Neuronal stem cell (in vitro differentiated cells): ENCODE data around the gene WFDC1.

Experiments
- DNase-seq: peaks from one replicate; pipeline ENCODE4 v3.0.0-alpha.2; 2013; ENCODE audit warnings: low spot score
- H2AFZ ChIP-seq: one replicate; pipeline ENCODE4 v1.6.1; 2013; ENCODE audit warnings: mild to moderate bottlenecking, low read length, inconsistent platforms
- H2AK5ac ChIP-seq: 2 replicates; pipeline ENCODE4 v1.6.1; 2013; ENCODE audit warnings: low read depth, mild to moderate bottlenecking, inconsistent platforms, low read length, moderate library complexity, mixed read lengths
- H2BK120ac ChIP-seq: 2 replicates; pipeline ENCODE4 v1.6.1; 2013; ENCODE audit warnings: low read depth, mild to moderate bottlenecking, inconsistent platforms, low read length, moderate library complexity, mixed read lengths
- H2BK12ac ChIP-seq: one replicate; pipeline ENCODE4 v1.6.1; 2013; ENCODE audit warnings: low read length, inconsistent platforms
- H2BK15ac ChIP-seq: 2 replicates; pipeline ENCODE4 v1.6.1; 2013; ENCODE audit warnings: mild to moderate bottlenecking, low read length, inconsistent platforms, mixed read lengths
- H2BK5ac ChIP-seq: one replicate; pipeline ENCODE4 v1.6.1; 2013; ENCODE audit warnings: inconsistent platforms, mild to moderate bottlenecking, low read length, moderate library complexity
- H3K14ac ChIP-seq: one replicate; pipeline ENCODE4 v1.6.1; 2013; ENCODE audit warnings: low read length, inconsistent platforms
- H3K18ac ChIP-seq: 2 replicates; pipeline ENCODE4 v1.6.1; 2013; ENCODE audit warnings: low read length, inconsistent platforms
- H3K23ac ChIP-seq: 2 replicates; pipeline ENCODE4 v1.6.1; 2013; ENCODE audit warnings: low read depth, mild to moderate bottlenecking, mixed read lengths, low read length, inconsistent platforms; ENCODE audit not compliant: poor library complexity
- H3K27ac ChIP-seq: replicated peaks from 3 replicates; pipeline ENCODE4 v1.5.1; 2013; ENCODE audit warnings: low read length, inconsistent platforms
- H3K27me3 ChIP-seq, 3 experiments: 2 replicates each; pipeline ENCODE4 v1.6.1; 2013; ENCODE audit warnings: low read length in 3 of 3, mild to moderate bottlenecking in 2 of 3, inconsistent platforms in 1 of 3, low read depth in 1 of 3, mixed read lengths in 1 of 3, moderate library complexity in 1 of 3; ENCODE audit not compliant: control insufficient read depth in 3 of 3, insufficient read depth in 3 of 3
- H3K36me3 ChIP-seq, 2 donors: replicated peaks in 1 of 2; 2 replicates each; pipeline ENCODE4 v1.6.1; 2013; ENCODE audit warnings: low read length in 2 of 2; ENCODE audit not compliant: control insufficient read depth in 2 of 2, insufficient read depth in 2 of 2
- H3K4ac ChIP-seq: 2 replicates; pipeline ENCODE4 v1.6.1; 2013; ENCODE audit warnings: inconsistent platforms, mild to moderate bottlenecking, low read length, moderate library complexity
- H3K4me1 ChIP-seq, 2 donors: 1 replicate in 1 of 2; 2 replicates in 1 of 2; pipeline ENCODE4 v1.6.1; 2013; ENCODE audit warnings: low read length in 2 of 2, low read depth in 1 of 2; ENCODE audit not compliant: control insufficient read depth in 2 of 2, insufficient read depth in 1 of 2
- H3K4me2 ChIP-seq: one replicate; pipeline ENCODE4 v1.6.1; 2013; ENCODE audit warnings: mild to moderate bottlenecking, low read length, inconsistent platforms; ENCODE audit not compliant: insufficient read depth, poor library complexity, severe bottlenecking
- H3K4me3 ChIP-seq, 2 donors: 2 replicates each; pipeline ENCODE4 v1.5.1; 2013; ENCODE audit warnings: low read length in 2 of 2, mild to moderate bottlenecking in 2 of 2, inconsistent platforms in 1 of 2, moderate library complexity in 1 of 2
- H3K79me1 ChIP-seq: one replicate; pipeline ENCODE4 v1.6.1; 2013; ENCODE audit warnings: low read depth, mild to moderate bottlenecking, inconsistent platforms, low read length, moderate library complexity
- H3K9ac ChIP-seq: one replicate; pipeline ENCODE4 v1.6.1; 2013; ENCODE audit warnings: mild to moderate bottlenecking, low read depth, low read length, inconsistent platforms; ENCODE audit not compliant: poor library complexity
- H3K9me3 ChIP-seq, 2 donors: replicated peaks in 1 of 2; 2 replicates each; pipeline versions ENCODE3 to v1.6.1; 2013; ENCODE audit warnings: low read length in 2 of 2, mild to moderate bottlenecking in 2 of 2, inconsistent platforms in 1 of 2, low read depth in 1 of 2, mixed read lengths in 1 of 2, moderate library complexity in 1 of 2; ENCODE audit not compliant: control insufficient read depth in 2 of 2, insufficient read depth in 1 of 2
- H4K8ac ChIP-seq: one replicate; pipeline ENCODE4 v1.6.1; 2013; ENCODE audit warnings: low read depth, mild to moderate bottlenecking, inconsistent platforms, low read length, moderate library complexity
- H4K91ac ChIP-seq: one replicate; pipeline ENCODE4 v1.6.1; 2013; ENCODE audit warnings: low read length, low read depth, mild to moderate bottlenecking, inconsistent platforms; ENCODE audit not compliant: poor library complexity
- WGBS, 2 donors: extraction: QIAGEN DNeasy Blood & Tissue Kit; methylation state at CpG; one replicate each; pipeline ENCODE4 v1.1.7; 2013; ENCODE audit warnings: missing lambda C conversion rate in 2 of 2, mixed read lengths in 1 of 2; ENCODE audit not compliant: insufficient read length in 2 of 2, insufficient replicate concordance in 1 of 2; ENCODE audit errors: extremely low coverage in 2 of 2; 5-methylcytosine and 5-hydroxymethylcytosine counted together

The WFDC1 gene

DNA sequence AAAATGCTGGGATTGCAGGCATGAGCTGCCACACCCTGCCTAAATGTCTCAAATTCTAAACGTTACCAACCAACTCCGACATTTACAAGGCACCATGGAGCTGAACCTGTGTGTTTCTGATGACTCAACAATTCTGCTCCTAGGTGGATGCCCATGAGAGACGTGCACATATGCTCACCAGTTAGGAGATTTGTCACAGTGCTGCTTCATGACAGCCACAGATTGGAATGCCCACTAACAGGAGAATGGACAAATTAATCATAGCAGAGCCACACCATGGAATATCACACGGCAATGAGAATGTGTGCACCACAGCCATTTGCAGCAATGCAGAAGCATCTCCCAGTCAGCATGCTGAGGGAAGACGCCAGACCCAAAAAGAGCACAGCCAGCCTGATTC is 46.8 kb upstream of the WFDC1 start:
- H3K36me3 ChIP-seq: peaks cover 0 to 2% of the 10 kb centered on the region in 2 donors
- H3K9ac ChIP-seq: no peak overlapping the region
- H3K4me1 ChIP-seq: peaks cover 0 to 8% of the 10 kb centered on the region in 2 donors
- DNase-seq: no peak
- peak overlapping the region; percentile 46 for H3K18ac ChIP-seq
- no peak overlapping the region for H3K4me2 ChIP-seq
- H2BK12ac ChIP-seq: no peak overlapping the region
- H3K27ac ChIP-seq: no peak overlapping the region
- H3K23ac ChIP-seq: no peak overlapping the region
- no peak overlapping the region for H2AFZ ChIP-seq
- H3K79me1 ChIP-seq: no peaks in the 10 kb centered on the region
- H3K4me3 ChIP-seq: no peak overlapping the region
- H3K9me3 ChIP-seq: peaks cover 2% of the 10 kb centered on the region in 2 donors
- no peak overlapping the region for H3K4ac ChIP-seq
- H2AK5ac ChIP-seq: no peak overlapping the region
- WGBS, 2 donors: no CpG with 5 or more reads among the region's 5 CpGs
- no peak overlapping the region for H4K91ac ChIP-seq
- H4K8ac ChIP-seq: no peak overlapping the region
- no peak overlapping the region for H2BK15ac ChIP-seq
- no peak overlapping the region for H2BK5ac ChIP-seq
- no peak overlapping the region for H3K14ac ChIP-seq
- H2BK120ac ChIP-seq: no peak overlapping the region
- H3K27me3 ChIP-seq: peaks cover 0 to 26% (median 1%) of the 10 kb centered on the region in 3 experiments

DNA sequence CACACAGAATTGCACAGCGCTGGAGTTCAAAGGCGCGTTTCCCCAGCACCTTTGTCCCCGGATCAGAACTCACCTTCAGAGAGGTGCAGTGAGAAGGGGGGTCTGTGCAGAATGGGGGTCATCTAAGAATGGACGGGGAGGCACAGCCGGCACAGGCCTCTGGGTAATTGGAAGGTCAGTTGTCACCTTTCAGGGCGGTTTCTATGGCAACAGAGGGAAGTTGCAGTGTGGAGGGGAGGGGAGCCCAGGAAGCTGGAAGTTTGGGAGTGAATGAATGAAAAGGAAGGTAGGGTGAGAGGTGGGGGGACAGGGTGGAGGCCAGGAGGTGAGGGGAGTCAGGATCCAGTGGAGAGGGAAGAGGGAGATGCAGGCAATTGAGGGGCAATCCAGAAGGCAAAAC is 42.5 kb upstream of the WFDC1 start:
- H3K4me2 ChIP-seq: no peak overlapping the region
- H2BK12ac ChIP-seq: no peak overlapping the region
- H3K23ac ChIP-seq: no peak overlapping the region
- H3K9ac ChIP-seq: no peak overlapping the region
- no peaks in the 10 kb centered on the region for H3K79me1 ChIP-seq
- no peak overlapping the region for H4K8ac ChIP-seq
- no CpG with 5 or more reads among the region's 7 CpGs for WGBS, 2 donors
- H2AFZ ChIP-seq: no peak overlapping the region
- H2AK5ac ChIP-seq: no peak overlapping the region
- H2BK120ac ChIP-seq: no peak overlapping the region
- H3K27ac ChIP-seq: no peak overlapping the region
- H3K4ac ChIP-seq: no peak overlapping the region
- H3K4me1 ChIP-seq: peaks cover 7 to 8% of the 10 kb centered on the region in 2 donors
- H3K27me3 ChIP-seq: peaks cover 0 to 21% (median 0%) of the 10 kb centered on the region in 3 experiments
- peak overlapping the region; percentile 16 for H2BK15ac ChIP-seq
- H2BK5ac ChIP-seq: no peak overlapping the region
- H3K18ac ChIP-seq: no peak overlapping the region
- no peaks in the 10 kb centered on the region for H3K36me3 ChIP-seq
- H4K91ac ChIP-seq: no peak overlapping the region
- no peaks in the 10 kb centered on the region for H3K9me3 ChIP-seq
- DNase-seq: no peak
- no peak overlapping the region for H3K14ac ChIP-seq
- H3K4me3 ChIP-seq: no peak overlapping the region

DNA sequence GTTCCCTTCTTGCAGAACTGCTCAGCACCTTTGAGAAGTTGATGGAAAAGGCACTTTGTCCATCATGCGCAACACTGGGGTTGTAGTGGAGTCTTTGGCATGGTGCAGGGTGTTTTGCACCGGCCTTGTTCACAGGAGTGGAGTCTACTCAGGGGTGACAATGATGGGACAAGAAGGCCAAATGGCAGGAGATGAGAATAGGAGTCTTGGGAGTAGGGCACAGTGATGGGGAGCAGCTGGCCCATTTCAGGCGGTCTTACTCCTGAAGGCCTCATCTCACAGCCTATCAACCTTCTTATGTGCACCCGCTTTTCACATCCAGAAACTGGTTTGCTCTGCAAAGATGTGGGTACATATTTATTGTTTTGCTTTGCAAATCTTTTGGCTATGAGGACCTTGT is 41.5 kb upstream of the WFDC1 start:
- Histone ChIP-seq H3K4ac (no peak overlapping the region), H2AFZ (no peak overlapping the region), H4K8ac (no peak overlapping the region), H3K18ac (no peak overlapping the region), H3K4me2 (no peak overlapping the region), H2BK12ac (no peak overlapping the region), H2BK5ac (no peak overlapping the region), H3K27me3 (peaks cover 0 to 21% (median 0%) of the 10 kb centered on the region in 3 experiments), H2BK120ac (no peak overlapping the region), H3K36me3 (no peaks in the 10 kb centered on the region), H3K4me1 (peaks cover 7 to 8% of the 10 kb centered on the region in 2 donors), H2AK5ac (no peak overlapping the region), H3K4me3 (no peak overlapping the region), H2BK15ac (no peak overlapping the region), H3K14ac (no peak overlapping the region), H3K79me1 (no peaks in the 10 kb centered on the region), H3K27ac (no peak overlapping the region), H4K91ac (no peak overlapping the region), H3K9me3 (no peaks in the 10 kb centered on the region), H3K23ac (no peak overlapping the region), H3K9ac (no peak overlapping the region)
- WGBS, 2 donors: no CpG with 5 or more reads among the region's 4 CpGs
- DNase-seq: no peak

DNA sequence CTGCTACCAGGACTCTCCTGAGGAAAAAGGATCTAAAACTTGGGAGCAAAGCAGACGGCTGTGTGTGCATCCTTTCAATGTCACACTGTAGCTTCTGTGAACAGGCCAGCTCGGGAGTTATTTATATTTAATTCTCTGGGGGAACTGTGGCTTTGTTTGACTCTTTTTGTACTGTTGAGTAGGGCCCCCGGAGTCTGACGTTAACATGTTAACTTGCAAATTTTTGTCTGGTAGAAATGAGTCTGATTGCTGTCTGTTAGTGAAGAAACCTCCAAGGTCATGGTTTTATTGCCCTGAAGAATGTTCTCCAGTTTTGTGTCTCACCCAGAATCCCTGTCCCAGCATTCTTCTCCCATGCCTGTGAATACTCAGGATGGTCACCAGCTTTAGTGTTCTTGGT is 40.6 kb upstream of the WFDC1 start:
- Histone ChIP-seq H3K27ac (no peak overlapping the region), H2BK15ac (no peak overlapping the region), H3K9ac (no peak overlapping the region), H3K18ac (no peak overlapping the region), H3K4me2 (no peak overlapping the region), H3K36me3 (no peaks in the 10 kb centered on the region), H2BK12ac (no peak overlapping the region), H3K27me3 (peaks cover 0 to 20% (median 0%) of the 10 kb centered on the region in 3 experiments), H4K91ac (no peak overlapping the region), H3K23ac (no peak overlapping the region), H4K8ac (no peak overlapping the region), H3K4me1 (peaks cover 7 to 8% of the 10 kb centered on the region in 2 donors), H2AFZ (no peak overlapping the region), H2AK5ac (no peak overlapping the region), H3K4me3 (no peak overlapping the region), H3K14ac (no peak overlapping the region), H3K9me3 (no peaks in the 10 kb centered on the region), H3K4ac (no peak overlapping the region), H2BK120ac (no peak overlapping the region), H3K79me1 (no peaks in the 10 kb centered on the region), H2BK5ac (no peak overlapping the region)
- no peak for DNase-seq
- WGBS, 2 donors: no CpG with 5 or more reads among the region's 4 CpGs
